Measurements from ENCODE around the gene BRD9.

GRCh38 chr5:868428-869135, 24.0 kb downstream of the BRD9 start:
- no peak for TF ChIP-seq POLR2A (IDR thresholded peaks at IDR 0.05)
- no peak for TF ChIP-seq CTCF (IDR thresholded peaks at IDR 0.05 in 4 of 5, conservative IDR thresholded peaks at IDR 0.05 in 1 of 5)
